Testis (tissue), 2 donors: ENCODE results near the gene IGSF8.
"Not testable (repeated sequence)": the region's sequence is repeated elsewhere in the genome, so short reads cannot be mapped to it uniquely, and the experiment has no call there.

ENCODE experiments used
- POLR2A ChIP-seq: fragments of 450-650 bp; IDR thresholded peaks from one replicate; pipeline ENCODE4 v1.6.1; 2017; ENCODE audit warnings: antibody characterized with exemption, mild to moderate bottlenecking, moderate library complexity
- TF ChIP-seq, protein P1 (sequence below), 3 experiments: fragments of 450-650 bp in 2 of 3; fragments of 200-600 bp in 1 of 3; sonication (generic) in 1 of 3; IDR thresholded peaks; one replicate each; pipeline ENCODE4 v1.5.1; 2016 to 2019; ENCODE audit warnings: antibody characterized with exemption in 3 of 3, mild to moderate bottlenecking in 2 of 3, moderate library complexity in 1 of 3

DNA sequence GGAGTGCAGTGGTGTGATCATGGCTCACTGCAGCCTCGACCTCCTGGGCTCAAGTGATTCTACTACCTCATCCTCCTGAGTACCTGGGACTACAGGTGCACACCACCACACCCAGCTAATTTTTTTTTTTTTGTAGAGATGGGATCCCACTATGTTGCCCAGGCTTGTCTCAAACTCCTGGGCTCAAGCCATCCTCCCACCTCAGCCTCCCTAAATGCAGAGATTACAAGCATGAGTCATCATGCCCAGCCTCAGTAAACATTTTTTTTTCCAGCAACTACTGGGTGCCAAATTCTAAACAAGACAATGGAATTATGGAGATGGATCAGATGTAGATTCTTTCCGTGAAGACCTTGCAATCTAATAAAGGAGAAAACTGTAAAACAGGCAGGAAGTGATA lies 48.2 kb downstream of the IGSF8 start:
- TF ChIP-seq POLR2A: not testable (repeated sequence)
- TF ChIP-seq, protein P1, sequence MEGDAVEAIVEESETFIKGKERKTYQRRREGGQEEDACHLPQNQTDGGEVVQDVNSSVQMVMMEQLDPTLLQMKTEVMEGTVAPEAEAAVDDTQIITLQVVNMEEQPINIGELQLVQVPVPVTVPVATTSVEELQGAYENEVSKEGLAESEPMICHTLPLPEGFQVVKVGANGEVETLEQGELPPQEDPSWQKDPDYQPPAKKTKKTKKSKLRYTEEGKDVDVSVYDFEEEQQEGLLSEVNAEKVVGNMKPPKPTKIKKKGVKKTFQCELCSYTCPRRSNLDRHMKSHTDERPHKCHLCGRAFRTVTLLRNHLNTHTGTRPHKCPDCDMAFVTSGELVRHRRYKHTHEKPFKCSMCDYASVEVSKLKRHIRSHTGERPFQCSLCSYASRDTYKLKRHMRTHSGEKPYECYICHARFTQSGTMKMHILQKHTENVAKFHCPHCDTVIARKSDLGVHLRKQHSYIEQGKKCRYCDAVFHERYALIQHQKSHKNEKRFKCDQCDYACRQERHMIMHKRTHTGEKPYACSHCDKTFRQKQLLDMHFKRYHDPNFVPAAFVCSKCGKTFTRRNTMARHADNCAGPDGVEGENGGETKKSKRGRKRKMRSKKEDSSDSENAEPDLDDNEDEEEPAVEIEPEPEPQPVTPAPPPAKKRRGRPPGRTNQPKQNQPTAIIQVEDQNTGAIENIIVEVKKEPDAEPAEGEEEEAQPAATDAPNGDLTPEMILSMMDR (IDR thresholded peaks at IDR 0.05): not testable (repeated sequence)
